MM.1S (cell line): Measurements from ENCODE around the gene PRELID2.

Experiments
- CTCF ChIP-seq: fragments of 300-600 bp; sonication (generic); IDR thresholded peaks from 2 replicates; pipeline ENCODE4 v1.5.1; 2016; ENCODE audit warnings: antibody characterized with exemption, low read length, mixed read lengths
- EZH2 ChIP-seq: fragments of 300-600 bp; sonication (generic); optimal IDR thresholded peaks from 2 replicates; pipeline ENCODE3; 2017; ENCODE audit warnings: low read depth, mild to moderate bottlenecking, antibody characterized with exemption, low read length, mixed read lengths

GRCh38 chr5:145855763-145856267 is 20.7 kb upstream of the PRELID2 start:
- TF ChIP-seq CTCF, result no peak
- TF ChIP-seq EZH2, result no peak
